Right renal cortex interstitium (tissue), 3 donors: ENCODE data around the gene GBF1. TPM values are rescaled to one million over a fixed set of nuclear protein-coding genes. Genes with fewer than 3 reads are reported as not detected.

Experiments
- DNase-seq, 3 donors: peaks; one replicate each; pipeline ENCODE4 v3.0.0-alpha.2; 2013; ENCODE audit warnings: low read depth in 3 of 3, low spot score in 2 of 3
- polyA plus RNA-seq, 3 donors: library from polyadenylated mRNA; unstranded; fragments of 120-200 nt; gene quantifications; one replicate each; pipeline ENCODE4 v1.2.1, GENCODE V29; 2013; ENCODE audit not compliant: insufficient read length in 3 of 3

The GBF1 gene
- polyA plus RNA-seq, 3 donors = 40.5 to 44.7 (median 42.3) TPM

GRCh38 chr10:102404361-102405107 lies 159.2 kb downstream of the GBF1 start:
- no peak for DNase-seq

GRCh38 chr10:102405108-102405571 lies 159.8 kb downstream of the GBF1 start:
- DNase-seq = no peak

- no peak for DNase-seq
Measured at GRCh38 chr10:102405632-102406031, 160.3 kb downstream of the GBF1 start.

- DNase-seq = no peak
Measured at GRCh38 chr10:102406815-102407214, 161.5 kb downstream of the GBF1 start.

- no peak for DNase-seq
Measured at GRCh38 chr10:102407425-102408130, 162.2 kb downstream of the GBF1 start.

- DNase-seq = no peak
Measured at GRCh38 chr10:102408131-102408727, 162.9 kb downstream of the GBF1 start.

GRCh38 chr10:102408728-102409603 lies 163.6 kb downstream of the GBF1 start:
- no peak for DNase-seq

GRCh38 chr10:102409604-102410428 lies 164.5 kb downstream of the GBF1 start:
- DNase-seq = no peak

GRCh38 chr10:102410429-102411073 lies 165.2 kb downstream of the GBF1 start:
- no peak for DNase-seq

- no peak for DNase-seq
Measured at GRCh38 chr10:102411341-102412255, 166.3 kb downstream of the GBF1 start.

- no peak for DNase-seq
Measured at GRCh38 chr10:102412293-102412692, 167.0 kb downstream of the GBF1 start.

GRCh38 chr10:102413053-102413705 lies 167.8 kb downstream of the GBF1 start:
- no peak for DNase-seq

GRCh38 chr10:102413806-102414561 lies 168.7 kb downstream of the GBF1 start:
- DNase-seq = no peak

- DNase-seq = no peak
Measured at GRCh38 chr10:102414749-102415148, 169.4 kb downstream of the GBF1 start.

GRCh38 chr10:102416283-102416682 lies 171.0 kb downstream of the GBF1 start:
- DNase-seq = no peak

GRCh38 chr10:102416695-102417094 lies 171.4 kb downstream of the GBF1 start:
- DNase-seq = no peak
